T1000 (cell line): ENCODE data around the gene GPATCH11.

Experiments
- DNase-seq: peaks from one replicate; lab custom pipeline; 2025; ENCODE audit warnings: mixed read lengths; lab: John Stamatoyannopoulos, UW

GPATCH11 gene

DNA sequence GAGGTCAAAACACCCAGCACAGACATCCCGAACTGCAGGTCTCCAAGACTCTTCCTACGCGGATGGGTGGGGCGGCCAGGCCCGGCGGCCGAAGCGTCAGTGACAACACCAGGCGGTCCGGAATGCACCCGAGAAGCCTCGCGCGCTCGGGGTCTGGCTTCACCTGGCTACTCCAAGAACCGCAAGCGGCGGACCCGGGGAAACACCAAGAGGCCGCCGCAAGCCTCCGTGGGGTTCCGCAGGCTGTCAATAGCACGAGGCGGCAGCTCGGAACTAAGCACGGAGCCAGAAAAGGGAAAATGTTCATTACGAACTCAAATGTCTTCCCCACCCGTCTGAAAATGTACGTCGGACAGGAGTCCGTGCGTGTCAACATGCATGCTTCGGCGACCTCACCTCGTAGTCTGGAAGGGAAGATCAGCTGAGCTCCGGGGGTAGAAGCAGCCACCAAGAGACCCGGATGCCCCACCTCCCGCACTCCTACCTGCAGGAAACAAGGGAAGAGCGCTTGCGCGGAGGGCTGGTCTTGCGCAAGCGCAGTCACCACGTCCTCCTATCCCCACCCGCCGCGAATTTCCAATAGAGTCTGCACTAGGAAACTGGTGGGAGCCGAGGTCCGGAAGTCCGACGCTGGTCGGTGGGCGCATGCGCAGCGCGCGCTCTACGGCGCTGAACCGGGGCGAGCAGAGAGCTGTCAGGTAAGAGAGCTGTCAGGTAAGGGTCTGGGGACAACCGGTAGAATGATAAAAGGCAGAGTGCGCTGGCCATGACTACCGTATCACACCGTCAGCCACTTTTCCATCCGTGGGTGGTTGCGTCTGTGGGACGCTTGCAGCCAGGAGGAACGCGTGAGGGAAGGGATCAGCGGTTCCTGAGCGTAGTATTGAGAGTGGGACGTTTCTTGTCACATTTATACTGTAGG, at the start of gene GPATCH11, which contains the start of gene HEATR5B:
Gene GPATCH11, plus strand, starts transcription at position 646 of the 922 bp plus-strand sequence. CDS start 3,864 bp downstream, outside the sequence.
Gene HEATR5B, minus strand, starts transcription at position 500 of the 922 bp plus-strand sequence. CDS start 958 bp downstream, outside the sequence.
- DNase-seq = peak; percentile 94

DNA sequence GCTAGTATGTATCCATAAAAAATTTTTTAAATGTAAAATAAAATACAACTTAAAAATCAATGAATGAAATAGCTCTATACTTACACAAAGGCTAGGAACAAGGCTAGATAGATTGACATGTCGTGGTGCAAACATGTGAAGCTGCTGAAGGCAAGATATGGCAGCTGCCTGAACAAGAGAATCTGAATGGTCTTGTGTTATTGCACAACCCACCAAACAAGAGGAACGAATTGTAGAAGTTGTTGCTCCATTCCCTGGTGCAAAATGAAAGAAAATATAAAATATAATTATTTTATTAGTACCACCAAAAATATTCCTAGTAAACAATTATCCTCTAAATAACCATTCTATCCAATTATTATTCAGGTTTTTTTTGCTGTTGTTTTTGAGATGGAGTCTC, 46.5 kb upstream of the GPATCH11 start:
- no peak for DNase-seq

DNA sequence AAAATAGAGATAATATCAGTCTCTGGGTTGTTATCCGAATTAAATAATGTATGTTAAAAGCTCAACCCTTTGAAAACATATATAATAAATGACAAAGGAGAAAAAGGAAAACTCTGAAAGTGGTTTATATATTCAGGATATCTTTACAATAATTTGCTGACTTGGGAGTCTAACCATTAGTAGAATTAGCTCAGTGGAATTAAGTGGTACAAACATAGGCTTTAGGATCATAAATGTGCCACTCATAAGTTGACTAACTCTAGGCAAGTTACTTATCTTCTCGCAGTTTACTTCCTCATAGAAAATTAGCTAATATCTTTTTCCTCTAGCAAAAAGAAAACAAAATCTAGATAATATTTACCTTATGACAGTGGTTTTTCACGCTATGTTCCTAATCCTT, 44.7 kb upstream of the GPATCH11 start:
- DNase-seq = no peak

DNA sequence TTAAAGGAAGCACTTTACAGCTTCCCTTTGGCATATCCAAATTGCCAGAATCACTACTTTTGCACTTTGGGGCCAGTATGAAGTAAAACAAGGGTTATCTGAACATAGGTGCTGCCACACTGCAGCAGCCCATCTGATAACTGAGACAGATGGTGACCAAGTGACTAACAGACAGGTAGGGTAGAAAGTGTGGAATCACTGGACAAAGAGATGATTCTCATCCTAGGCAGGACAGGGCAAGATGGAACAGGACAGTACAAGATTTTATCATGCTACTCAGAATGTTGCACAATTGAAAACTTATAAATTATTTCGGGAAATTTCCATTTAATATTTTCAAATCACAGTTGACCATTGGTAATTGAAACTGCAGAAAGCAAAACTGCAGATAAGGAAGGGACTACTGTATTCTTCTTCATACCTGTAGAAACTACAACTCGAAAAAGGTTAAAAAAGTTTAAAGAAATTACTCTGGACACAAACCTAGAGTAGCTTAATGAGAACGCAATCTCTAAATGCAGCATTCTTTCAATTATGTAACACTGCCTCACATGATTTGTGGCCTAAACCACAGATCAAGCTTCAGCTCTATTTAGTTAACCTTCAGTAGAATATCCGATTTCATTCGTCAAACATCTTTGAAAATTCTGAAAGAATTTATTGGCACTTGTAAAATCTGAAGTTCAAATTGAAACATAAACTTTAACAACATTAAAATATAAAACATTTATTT, 31.6 kb upstream of the GPATCH11 start:
- DNase-seq = no peak

DNA sequence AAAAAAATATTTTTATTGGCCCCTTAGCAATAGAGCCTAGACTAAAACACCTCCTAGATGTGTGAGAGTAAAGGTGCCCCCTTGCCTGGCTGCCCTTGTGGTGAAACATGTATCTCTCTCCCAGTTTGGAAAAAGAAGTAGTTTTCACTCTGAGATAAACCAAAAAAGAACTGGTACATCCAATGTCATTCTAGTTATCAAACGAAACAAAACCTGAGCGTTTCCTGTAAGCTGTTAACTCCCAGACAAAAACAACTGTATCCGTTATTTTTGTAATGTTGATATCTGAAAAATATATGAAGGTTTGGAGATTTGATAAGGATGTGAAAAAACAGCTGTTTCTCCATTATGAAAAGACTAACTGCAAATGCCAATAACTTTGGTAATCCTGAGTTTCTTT, 24.5 kb upstream of the GPATCH11 start:
- DNase-seq = no peak

DNA sequence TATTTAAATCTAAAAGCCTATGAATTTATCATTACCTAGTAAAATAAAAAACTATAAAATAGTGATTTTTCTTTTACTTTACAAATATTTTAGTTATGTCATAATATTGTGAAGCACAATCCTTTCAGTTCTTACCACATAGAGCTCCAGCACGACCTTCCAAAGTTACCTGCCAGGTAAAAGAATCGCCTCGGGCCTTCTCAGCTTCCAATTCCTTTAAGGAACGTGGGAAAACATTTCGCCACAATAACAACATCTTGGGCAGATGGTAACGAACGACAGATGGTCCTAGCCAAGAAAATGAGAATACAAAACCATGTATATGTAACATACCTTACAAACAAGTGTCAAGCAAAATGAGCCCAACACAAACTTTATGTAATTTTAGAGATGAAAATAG, 23.9 kb upstream of the GPATCH11 start:
- DNase-seq = no peak

DNA sequence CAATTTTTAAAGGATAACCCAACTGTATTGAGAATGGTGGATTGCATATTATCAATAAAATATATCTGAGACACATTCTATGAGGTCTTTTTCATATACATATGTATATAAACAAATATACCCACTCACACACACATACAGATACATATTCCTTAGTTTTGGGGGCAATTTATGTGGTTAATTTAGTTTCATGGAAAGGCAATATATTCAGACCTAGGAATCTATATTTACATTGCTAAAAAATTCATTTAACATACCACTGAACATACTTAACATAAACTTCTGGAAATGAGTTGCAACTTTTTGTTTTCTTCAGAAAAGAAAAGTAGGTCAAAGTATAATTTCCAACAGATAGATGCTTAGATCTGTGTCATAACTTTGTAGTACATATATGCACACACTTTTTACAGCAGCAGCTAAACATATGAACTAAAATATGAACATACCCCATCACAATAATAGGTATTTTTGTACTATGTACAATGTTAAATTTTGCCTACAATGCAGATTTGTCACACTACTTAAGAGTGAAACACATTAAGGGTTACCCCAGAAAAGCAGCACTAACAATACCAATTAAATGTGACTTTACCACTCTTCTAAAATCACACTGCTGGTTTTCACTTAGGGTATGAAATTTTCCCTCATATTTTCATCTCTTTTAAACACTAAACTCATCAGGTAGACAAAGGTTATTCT, 23.2 kb upstream of the GPATCH11 start:
- DNase-seq = no peak

DNA sequence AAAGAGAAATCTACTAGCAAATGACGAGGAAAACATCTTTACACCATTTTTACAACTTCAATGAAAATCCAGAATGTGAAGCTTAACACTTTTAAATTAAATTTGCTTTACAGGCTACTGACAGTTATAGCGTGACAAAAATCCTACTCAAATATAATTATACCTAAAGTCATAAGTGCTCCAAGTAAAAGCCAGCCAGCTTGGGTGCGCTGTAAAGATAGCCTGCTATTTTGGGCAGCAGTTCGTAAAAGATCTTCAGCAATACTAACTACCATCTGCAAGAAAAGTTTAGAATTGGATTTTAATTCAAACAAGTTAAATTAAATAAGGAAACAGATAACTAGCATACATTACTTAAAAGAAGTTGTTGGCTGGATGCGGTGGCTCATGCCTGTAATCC, 22.5 kb upstream of the GPATCH11 start:
- DNase-seq = no peak

DNA sequence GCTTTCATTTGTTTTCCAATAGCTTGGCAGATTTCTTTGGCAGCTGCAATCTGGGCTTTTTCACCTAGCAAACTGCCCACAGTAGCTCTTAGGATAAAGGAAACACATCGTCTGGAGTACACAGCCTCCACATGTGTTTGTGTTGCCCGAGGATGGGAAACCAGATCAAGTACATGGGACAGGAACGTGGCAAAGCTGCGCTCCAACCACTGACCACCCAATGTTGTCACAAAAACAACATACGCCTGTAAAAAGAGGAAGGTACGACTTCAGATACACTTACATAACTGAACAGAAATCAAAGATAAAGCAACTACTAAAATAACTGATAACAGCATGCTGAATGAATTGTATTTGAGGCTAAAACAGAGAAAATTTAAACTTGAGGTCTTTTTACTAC, 15.6 kb upstream of the GPATCH11 start:
- no peak for DNase-seq

DNA sequence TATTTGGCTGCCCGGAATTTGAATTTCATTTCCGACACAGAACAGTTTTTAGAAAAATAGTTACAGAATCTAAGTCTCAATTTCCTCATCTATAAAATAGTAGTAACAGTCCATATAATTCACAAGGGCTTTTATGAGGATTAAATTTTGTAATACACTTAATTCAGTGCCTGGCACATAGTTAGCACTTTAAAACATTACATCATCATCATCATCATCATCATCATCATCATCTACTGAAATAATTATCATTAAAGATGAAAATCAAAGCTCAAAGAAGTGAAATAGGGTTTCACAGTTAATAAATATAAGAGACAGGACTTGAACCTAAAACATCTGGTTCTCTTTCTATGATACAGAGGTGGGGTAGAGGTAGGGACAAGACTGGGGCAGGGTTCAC, 13.4 kb upstream of the GPATCH11 start:
- DNase-seq = no peak

DNA sequence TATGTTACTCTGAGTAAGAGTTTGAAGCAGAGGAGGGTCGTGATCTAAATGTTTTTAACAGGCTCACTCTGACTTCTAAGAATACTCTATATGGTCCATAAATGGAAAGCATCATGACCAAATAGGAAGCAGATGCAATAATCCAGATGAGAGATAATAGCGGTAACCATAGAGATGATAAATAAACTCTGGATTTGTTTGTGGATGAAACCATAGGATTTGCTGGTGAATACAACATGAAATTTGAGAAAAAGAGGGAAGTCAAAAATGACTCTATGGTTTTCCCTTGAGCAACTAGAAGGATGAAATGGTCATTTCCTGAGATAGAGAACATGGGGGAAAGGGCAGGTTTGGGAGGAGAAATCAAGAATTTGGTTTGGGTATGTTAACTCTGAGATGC, 4.1 kb upstream of the GPATCH11 start:
- DNase-seq = no peak

DNA sequence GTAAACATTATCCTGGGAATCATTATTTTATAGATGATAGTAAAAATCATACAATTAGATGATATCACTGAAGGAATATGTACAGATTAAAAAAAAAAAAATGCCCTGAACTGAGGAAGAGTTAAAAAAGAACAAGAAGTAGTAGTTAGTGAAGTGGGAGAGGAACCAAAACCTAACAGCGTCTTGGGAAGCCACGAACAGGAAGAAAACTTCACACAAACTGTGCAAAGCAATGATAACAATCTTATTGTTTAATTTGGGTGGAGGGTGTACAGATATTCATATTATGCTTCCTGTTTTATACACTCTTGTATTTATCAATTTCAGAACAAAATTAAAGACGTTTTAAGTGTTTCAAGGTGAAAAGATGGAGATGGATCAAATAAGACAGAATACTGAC, 3.6 kb upstream of the GPATCH11 start:
- DNase-seq = no peak

DNA sequence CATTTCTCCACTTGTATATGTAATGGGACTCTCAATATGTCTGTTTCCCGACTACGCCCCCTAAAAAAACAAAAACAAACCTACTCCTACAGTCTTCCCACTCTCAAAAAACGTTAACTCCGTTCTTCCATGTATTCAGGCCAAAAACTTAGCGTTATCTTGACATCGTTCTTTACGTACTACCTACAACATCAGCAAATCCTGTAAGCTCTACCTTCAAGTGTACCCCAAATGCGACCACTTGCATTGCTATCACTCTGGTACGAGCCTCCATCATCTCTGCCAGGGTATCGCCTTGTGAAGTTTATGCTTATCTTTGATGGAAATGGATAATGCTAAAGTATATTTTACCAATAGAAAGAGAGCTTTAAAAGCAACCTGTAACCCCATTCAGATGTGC, 479 bp downstream of the GPATCH11 start:
- DNase-seq = no peak

DNA sequence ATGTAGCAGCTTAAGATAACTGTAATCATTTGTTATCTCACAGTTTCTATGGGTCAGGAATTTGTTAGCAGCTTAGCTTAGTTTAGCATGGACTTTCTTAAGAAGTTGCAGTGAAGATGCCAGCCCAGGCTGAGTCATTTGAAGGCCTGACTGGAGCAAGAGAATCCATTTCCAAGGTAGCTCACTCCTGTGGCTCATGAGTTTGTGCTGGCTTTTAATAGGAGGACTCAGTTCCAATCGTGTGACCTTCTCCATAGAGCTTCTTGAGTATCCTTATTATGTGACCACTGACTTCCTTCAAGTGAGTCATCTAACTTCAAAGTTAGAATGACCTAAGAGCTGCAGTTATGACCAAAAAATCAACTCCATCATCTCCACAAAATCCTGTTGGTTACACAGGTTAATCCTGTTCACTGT, 1.4 kb downstream of the GPATCH11 start:
- DNase-seq = no peak

DNA sequence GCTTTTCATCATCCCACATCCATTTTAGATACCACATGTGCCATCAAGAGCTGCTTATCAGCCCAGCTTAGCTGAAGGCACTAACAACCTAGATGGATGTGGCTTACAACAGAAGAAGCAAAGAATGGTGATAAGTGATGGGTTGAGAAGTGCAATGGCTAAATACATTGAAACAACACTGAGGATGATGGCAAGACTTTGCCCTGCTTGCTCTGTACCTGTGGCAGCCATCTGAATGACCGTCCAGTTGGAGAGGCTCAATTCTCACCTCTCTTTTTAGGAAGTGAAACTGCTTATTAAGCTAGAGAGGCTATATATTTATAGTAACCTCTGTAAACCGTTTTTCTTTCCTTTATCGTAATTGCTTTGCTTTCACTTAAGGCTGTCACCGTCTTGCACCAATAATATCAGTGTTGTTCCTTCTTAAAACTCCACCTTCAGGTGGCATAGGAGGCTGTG, 5.7 kb downstream of the GPATCH11 start:
- no peak for DNase-seq

DNA sequence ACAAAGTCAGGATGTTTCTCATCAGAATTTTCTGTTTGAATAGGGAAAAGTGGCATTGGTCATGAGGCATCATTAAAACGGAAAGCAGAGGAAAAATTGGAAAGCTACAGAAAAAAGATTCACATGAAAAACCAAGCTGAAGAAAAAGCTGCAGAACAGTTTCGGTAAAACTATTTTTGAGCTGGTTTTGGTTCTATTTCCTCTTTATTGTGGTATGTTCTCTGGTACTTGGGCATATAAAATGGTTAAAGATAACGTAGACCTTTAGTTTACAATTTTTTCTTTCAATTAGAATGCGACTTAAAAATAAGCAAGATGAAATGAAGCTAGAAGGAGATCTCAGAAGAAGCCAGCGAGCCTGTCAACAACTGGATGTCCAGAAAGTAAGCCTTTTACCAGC, 7.6 kb downstream of the GPATCH11 start:
- DNase-seq = no peak

DNA sequence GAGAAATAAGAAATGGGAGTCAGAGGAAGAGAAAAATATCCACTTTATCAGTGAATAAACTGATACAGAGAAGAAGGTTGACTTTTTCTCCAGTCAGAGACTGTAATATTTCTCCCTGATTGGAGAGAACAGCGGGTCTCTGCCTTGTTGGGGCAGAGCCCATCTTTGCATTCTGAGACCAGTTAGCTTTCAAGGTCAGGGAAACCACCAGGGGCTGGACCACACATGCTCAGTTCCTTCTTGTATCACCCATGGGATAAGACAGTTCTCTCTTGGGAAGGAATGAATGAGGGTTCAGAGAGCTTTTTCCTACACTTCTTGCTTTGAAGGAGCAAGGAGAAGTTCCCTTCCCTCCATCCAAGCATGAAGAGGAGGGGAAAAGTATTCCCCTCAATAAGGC, 12.2 kb downstream of the GPATCH11 start:
- no peak for DNase-seq

DNA sequence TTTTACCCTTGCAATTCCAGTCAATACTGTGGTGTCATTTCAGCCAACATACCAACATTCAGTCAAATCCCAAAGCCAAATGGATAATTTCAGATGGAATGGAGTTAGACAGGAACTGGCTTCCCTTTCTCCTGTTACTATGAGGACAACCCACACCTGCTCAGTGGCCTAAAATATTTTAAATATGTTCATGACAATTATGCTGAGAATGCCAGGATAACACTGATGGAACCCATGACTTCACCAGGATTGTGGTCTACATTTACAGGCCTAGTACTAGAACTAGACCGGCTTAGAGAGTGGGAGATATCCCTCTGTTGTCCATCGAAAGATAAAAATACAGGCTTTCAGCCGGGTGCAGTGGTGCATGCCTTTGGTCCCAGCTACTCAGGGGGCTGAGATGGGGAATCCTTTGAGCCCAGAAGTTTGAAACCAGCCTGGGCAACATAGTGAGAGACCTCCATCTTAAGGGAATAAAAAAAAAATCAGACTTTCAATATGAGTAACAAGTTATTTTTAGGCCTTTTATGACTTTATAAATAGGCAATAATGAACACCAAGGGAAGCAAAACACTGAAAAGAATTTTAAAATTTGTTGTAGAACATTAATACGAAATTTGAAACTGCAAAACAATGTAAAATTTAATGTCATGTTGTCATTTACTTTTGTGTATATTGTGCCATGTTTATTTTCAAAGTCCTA, 14.2 kb downstream of the GPATCH11 start:
- no peak for DNase-seq

DNA sequence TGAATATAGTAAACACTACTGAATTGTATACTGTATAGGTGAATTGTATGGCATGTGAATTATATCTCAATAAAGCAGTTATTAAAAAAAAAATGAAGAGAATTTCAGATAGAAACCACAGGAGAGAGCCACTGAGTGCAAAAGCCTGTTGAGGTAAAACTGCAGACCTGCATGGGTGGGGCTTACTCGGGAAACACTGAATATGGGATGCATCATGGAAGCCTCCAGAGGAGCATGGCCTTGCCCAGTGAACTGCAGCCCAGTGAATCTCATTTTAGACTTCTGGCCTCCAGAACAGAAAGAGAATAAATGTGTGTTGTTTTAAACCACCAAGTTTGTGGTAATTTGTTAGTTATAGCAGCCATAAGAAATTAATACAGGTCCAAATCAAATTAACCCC, 15.7 kb downstream of the GPATCH11 start:
- DNase-seq = no peak

DNA sequence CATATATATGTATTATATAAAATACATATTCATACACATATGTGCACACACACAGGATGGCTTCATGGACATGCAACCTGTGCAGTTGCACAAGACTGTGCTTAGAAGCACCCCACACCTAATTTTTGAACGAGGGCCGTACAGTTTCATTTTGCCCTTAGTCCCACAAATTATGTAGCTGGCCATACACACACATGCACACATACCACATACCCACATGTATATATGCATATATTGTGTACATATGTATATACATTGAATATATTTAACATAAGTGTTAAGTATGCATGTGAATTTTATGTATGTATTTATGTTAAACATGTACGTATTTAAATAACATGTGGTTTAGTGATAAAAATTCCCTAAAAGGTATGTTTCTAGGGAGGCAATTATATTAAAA, 18.3 kb downstream of the GPATCH11 start:
- DNase-seq = no peak

DNA sequence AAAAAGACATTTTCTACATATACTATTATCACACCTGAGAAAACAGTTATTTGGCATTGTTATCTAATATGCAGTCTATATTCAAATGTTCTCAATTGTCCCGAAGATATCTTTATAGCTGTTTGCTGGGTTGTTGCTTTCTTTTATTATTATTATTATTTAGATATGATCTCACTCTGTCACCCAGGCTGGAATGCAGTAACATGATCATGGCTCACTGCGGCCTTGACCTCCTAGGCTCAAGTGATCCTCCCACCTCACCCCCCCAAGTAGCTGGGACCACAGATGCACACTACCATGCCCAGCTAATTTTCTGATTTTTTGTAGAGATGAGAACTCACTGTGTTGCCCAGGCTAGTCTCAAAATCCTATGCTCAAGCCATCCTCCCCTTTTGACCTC, 19.9 kb downstream of the GPATCH11 start:
- DNase-seq = no peak

DNA sequence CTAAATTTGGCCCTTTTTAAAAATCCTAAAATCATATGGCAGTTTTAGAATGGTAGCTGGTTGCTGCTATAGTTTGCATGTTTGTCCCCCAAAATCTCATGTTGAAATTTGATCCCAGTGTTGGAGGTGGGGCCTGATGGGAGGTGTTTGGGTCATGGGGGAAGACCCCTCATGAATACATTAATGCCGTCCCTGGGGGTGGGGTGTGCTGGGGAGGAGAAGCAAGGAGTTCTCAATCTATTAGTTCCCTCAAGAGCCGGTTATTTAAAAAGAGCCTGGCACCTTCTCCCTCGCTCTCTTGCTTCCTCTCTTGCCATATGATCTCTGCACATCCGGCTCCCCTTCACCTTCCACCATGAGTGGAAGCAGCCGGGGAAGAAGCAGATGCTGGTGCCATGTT, 20.8 kb downstream of the GPATCH11 start:
- no peak for DNase-seq
